T follicular helper cell (primary cell): ENCODE results near the gene IFT57.

Experiments used
- DNase-seq: peaks from one replicate; pipeline ENCODE4 v3.0.0-alpha.2; 2020; ENCODE audit warnings: low read depth

IFT57 gene

DNA sequence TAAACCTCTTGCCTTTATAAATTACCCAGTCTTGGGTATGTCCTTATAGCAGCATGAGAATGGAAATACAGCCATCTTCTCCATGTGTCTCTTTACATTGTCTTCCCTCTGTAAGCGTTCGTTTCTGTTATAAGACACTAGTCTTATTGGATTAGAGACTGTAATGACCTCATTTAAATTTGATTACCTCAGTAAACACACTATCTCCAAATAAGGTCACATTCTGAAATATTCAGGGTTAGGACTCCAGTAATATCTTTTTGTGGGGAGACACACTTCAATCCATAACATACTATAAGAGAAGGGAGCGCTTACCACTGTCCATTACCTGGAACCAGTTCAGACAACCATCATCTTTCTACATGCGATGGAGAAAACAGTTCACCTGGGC lies 97.1 kb downstream of the IFT57 start:
- no peak for DNase-seq

DNA sequence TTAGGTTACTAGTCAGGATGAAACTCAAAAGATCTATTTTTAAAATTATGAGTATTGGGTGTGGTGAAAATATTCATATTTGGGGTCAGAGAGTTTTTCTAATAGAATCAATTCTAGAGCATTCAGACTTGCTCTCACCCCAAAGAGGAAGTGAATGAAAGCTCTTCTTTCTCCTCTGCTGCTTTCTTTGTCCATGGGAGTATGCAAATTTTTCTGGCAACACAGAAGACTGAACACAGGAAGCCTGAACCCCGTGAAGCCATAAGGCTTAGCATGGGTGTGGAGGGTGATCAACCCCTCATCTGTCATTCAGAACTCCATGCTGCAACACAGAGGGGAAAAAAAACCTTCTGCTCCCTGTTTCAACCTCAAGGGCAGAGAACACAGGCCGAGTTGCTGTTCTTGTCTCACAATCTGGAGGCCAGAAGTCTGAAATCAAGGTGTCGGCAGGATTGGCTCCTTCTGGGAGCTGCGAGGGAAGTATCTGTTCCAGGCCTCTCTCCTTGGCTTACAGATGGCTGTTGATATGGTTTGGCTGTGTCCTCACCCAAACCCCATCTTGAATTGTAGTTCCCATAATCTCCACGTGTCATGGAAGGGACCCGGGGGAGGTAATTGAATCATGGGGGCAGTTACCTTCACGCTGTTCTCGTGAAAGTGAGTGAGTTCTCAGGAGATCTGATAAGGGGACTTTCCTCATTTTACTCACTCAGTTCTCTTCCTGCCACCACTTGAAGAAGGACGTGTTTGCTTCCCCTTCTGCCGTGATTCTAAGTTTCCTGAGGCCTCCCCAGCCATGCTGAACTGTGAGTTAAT lies 97.7 kb downstream of the IFT57 start:
- peak; percentile 46 for DNase-seq

DNA sequence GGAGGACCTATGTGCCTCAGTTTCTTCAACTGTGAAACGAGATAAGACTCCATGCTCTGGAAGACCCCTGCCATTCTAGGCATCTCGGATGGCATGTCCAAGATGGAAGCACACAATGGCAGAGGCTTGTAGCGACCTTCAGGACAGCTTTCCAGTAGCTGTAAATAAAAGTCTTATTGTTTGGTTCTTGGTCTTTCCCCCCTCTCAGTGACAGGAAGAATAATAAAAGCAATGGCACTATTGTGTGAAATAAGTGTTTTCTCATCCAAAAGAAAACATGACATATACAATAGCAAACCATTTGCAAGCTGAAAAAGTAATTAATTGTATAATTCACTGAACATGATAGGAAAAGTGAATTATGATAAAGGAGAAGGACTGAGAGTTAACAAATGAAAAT lies 98.9 kb downstream of the IFT57 start:
- DNase-seq, result no peak

DNA sequence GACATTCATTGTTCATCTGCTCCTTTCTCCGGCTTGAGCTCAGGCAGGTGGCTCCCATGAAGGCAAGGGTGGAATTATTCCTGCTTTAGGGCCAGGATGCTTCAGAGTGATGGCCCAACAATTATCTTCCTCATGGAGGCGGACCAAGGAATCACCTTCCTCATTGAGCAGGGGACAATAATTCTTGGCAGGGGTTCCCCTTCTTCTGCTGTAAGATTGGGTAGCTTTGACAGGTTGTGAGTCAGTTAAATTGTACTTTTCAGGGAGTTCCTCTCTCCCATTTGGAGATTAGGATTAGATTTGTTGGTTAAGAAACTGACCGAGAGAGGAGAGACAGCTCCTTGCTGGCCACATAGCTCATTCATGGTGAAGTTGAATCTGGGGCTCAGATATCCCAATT lies 99.9 kb downstream of the IFT57 start:
- no peak for DNase-seq

DNA sequence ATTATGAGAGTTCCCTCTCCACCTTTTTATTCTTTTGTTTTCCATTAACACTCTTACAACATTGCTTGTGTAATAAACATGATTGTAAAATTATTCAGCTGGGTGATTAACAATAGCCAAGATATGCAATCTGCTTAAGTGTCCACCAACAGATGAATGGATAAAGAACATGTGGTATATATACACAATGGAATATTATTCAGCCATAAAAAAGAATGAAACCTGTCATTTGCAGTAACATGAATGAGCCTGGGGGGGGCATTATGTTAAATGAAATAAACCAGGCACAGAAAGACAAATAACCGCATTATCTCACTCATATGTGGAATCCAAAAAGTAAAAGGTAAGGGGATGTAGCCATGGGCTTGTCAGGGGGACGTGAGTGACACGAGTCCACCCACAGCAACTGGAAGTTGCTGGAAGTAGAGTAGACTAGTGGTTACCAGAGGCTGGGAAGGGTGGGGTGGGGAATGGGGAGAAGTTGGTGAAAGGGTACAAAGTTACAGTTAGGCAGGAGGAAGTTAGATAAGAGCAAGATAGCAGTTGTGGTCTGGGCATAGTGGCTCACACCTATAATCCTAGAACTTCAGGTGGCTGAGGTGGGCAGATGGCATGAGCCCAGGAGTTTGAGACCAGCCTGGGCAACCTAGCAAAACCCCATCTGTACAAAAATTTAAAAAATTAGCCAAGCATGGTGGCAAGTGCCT lies 102.7 kb downstream of the IFT57 start:
- no peak for DNase-seq

DNA sequence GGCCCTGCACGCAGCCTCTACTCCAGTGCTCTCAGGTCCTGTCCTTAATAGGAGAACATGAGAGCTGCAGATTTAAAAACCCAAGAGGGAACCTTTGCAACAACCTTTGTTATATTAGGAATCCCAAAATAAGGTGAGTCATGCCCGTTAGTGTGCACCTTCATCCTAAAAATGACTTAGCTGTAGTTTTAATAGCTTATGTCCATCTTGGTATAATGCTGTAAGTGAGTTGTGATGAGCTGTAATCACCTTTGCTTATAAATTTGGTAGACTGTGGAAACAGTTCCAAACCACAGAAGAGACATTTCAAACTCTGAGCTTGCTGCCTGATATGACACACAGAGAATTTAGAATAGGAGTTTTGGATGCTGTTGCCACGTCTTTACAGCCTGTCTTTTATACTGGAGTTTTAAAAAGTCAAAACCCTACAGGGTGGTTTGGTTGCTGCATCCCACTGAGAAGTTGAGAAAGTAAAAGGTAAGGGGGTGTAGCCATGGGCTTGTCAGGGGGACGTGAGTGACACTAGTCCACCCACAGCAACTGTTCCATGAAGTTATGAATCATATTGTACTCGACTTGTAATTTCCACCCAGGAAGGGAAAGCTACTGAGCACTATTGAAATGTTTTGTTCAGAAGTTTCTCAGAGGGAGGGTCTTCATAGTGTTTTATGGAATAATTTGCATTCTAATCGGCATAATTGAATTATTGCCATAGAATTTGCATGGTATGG lies 104.0 kb downstream of the IFT57 start:
- DNase-seq, result no peak

DNA sequence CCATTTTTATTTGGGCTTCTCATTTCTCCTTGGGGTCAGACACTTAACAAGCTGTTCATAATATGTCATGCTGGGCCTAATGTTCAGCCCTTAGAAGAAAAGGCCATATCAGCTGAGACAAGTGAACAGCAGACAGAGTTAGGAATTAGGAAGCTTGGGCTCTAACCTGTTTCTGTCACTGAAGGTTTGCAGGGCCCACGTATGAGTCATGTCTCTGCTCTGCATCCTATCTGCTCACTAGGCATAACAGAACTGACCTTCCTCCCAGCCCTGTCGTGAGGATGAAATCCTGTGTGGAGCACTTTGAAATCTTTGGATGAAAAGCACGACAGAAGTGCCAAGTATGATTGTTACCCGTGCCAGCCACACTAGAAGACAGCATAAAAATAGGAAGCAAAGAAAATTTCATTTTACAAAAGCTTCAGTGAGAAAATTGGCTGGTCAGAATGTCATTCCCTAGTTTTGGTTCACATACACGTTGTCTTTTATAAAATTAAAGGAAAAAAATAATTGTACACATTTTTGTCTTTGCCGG lies 104.9 kb downstream of the IFT57 start:
- no peak for DNase-seq

DNA sequence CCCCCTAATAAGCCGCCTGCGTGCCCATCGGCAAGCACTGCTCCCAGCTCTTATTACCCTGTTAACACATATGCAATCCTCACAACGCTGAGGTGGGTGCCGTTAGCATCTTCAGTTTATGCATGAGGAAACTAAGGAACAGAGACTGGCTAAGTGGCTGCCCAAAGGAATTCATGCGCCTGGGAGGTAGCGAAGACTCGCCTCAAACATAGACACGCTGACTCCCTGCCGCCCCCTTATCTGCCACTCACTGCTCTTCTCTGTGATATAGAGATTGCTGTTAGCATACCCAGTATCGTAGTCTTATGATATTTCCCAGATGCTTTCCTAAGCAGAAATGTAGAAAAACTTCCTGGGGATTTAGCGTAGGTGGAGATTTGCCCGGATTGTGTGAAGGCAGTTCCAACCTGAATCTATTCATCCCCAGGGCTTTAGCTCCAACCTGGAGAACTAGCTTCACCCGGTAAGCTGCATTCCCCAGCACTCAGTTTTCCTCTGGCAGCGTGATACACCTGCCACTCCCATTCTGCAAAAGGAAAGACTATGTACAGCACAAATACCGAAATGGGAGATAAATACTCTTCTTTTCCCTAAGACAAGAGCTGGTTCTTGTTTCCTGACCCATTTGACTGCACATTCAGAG lies 107.7 kb downstream of the IFT57 start:
- no peak for DNase-seq

DNA sequence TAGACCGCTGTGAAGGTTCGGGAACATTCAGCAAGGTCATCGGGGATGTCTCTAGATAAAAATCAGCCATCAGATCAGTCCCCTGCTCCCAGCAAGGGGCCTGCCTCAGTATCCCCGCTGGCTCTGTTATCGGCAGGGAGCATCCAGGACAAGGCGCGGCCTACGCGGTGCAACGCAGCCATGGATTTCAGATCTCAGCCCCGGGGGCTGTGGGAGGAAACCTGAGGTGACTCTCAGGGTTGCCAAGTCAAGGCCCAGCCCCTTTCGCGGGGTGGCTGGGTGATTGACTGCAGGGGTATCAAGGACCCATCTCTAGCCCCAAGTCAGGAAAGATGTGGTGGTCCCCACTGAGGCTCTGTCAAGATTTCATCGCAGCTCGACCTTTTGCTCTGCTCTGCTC lies 108.2 kb downstream of the IFT57 start:
- no peak for DNase-seq

DNA sequence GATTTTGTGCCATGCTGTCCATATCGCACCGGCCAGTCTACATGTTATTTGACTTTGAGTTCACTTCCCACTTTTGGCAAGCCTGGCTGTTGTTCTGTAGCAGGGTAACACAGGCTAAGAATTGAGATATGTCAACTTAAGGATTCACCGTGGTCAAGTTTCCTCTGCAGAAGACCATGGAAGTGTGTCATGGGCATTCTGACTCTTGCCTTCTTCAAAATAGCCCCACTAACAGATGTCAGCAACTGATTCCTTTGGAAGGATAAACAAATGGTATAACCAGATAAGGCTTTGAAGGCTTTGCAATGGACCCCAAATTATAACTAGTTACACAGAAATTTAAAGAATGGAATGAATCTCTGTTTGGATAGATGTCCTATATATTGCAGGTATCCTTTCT lies 111.3 kb downstream of the IFT57 start:
- DNase-seq, result no peak
